Thoracic aorta (tissue), 2 donors: ENCODE data around the gene ABLIM2. TPM values are rescaled to one million over a fixed set of nuclear protein-coding genes. Genes with fewer than 3 reads are reported as not detected.

Experiments
- ATAC-seq: fragments of 150-250 bp; one replicate; pipeline ENCODE4 v1.8.0; 2017; ENCODE audit warnings: low read depth; ENCODE audit not compliant: insufficient number of reproducible peaks, low FRiP score
- DNase-seq: peaks from one replicate; pipeline ENCODE4 v3.0.0-alpha.2; 2020; ENCODE audit warnings: low spot score
- H3K27ac ChIP-seq, 2 donors: fragments of 200-600 bp; sonication (generic); 1 replicate in 1 of 2; 2 replicates in 1 of 2; pipeline ENCODE4 v1.5.1; 2016; ENCODE audit warnings: mild to moderate bottlenecking in 2 of 2, moderate library complexity in 2 of 2
- H3K27me3 ChIP-seq: fragments of 200-600 bp; sonication (generic); replicated peaks from 2 replicates; pipeline ENCODE4 v1.6.0; 2016; ENCODE audit warnings: mild to moderate bottlenecking; ENCODE audit not compliant: insufficient read depth
- H3K36me3 ChIP-seq: fragments of 200-600 bp; sonication (generic); one replicate; pipeline ENCODE4 v1.5.1; 2016
- H3K4me1 ChIP-seq, 2 donors: fragments of 200-600 bp; sonication (generic); 1 replicate in 1 of 2; 2 replicates in 1 of 2; pipeline versions ENCODE4 v1.5.1 to v1.6.0; 2016; ENCODE audit warnings: low read depth in 2 of 2, mild to moderate bottlenecking in 1 of 2; ENCODE audit not compliant: control insufficient read depth in 1 of 2
- H3K4me3 ChIP-seq: fragments of 200-600 bp; sonication (generic); 2 replicates; pipeline ENCODE4 v1.5.1; 2016; ENCODE audit warnings: mild to moderate bottlenecking
- H3K9me3 ChIP-seq: fragments of 200-600 bp; sonication (generic); 2 replicates; pipeline ENCODE4 v1.5.1; 2016
- total RNA-seq, 2 donors: library from RNA; depleted of rRNA; stranded (reverse); fragments of >200 nt; gene quantifications; one replicate each; pipeline versions ENCODE4 v1.1.0 to v1.2.3, GENCODE V29; 2016
- TF ChIP-seq, protein P1 (sequence below): fragments of 200-600 bp; sonication (generic); IDR thresholded peaks from one replicate; pipeline ENCODE4 v1.5.1; 2019; ENCODE audit warnings: antibody characterized with exemption

Gene ABLIM2
- total RNA-seq, 2 donors from 2014 or later: 25.6 to 28.6 TPM

DNA sequence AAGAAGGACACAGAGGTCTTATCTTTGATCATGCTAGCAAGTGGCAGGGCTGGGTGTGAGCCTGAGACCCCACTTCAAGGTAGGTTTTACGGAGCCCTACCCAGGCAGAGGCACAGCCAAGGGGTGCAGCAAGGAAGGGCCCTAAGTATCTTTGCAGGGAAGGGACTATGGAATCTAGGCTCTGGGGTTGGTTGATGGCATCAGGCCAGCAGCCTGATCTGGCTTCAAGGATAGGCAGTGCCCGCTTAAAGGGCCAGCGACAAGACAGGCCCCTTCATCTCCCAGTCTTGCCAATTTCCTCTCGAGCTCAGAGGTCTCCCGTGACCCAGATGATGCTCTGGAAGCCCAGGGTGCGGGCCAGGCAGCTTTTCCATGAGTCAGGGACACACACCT, 5.8 kb downstream of the ABLIM2 start:
- H3K27ac ChIP-seq: no peak overlapping the region
- no peak for DNase-seq
- H3K27me3 ChIP-seq: no peaks in the 10 kb centered on the region
- no peaks in the 10 kb centered on the region for H3K9me3 ChIP-seq
- H3K36me3 ChIP-seq: no peaks in the 10 kb centered on the region
- H3K4me1 ChIP-seq: peaks cover 6 to 29% of the 10 kb centered on the region in 2 donors
- TF ChIP-seq, protein P1, sequence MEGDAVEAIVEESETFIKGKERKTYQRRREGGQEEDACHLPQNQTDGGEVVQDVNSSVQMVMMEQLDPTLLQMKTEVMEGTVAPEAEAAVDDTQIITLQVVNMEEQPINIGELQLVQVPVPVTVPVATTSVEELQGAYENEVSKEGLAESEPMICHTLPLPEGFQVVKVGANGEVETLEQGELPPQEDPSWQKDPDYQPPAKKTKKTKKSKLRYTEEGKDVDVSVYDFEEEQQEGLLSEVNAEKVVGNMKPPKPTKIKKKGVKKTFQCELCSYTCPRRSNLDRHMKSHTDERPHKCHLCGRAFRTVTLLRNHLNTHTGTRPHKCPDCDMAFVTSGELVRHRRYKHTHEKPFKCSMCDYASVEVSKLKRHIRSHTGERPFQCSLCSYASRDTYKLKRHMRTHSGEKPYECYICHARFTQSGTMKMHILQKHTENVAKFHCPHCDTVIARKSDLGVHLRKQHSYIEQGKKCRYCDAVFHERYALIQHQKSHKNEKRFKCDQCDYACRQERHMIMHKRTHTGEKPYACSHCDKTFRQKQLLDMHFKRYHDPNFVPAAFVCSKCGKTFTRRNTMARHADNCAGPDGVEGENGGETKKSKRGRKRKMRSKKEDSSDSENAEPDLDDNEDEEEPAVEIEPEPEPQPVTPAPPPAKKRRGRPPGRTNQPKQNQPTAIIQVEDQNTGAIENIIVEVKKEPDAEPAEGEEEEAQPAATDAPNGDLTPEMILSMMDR: no peak
- no peak for ATAC-seq
- no peak overlapping the region for H3K4me3 ChIP-seq

DNA sequence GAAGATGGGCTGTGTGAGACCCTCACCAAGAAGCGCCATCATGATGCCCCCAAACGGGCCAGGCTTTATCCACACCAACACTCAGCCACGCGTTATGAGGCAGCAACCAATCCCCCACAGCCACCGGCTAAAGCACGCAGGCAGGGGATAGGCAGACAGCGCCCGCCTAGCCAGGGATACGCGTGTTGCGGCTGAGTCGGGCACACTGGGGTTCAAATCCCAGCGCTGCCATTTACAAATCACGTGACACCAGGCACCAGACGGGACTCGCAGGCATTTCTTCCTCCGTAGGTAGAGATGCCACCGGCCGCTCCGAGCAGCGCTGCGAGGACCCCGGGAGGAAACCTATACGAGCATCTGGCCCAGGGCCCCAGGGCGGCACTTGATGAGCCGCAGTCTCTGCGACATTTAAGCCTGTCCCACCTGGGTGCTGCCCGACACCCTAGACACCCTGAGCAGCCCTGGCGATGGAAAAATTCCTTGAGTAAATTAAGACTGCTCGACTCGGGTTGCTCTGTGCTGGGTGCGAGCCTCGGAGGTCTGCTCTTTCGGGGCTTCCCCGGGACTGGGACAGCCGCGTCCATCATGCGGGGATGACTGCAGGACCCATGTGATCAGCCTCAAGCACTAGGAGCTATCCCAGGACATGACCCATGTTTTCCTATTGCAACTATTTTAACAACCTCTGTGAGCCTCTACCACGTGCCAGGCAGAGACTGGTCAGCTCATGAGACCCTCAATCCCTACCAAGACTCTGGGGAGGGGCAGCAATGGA, 6.3 kb downstream of the ABLIM2 start:
- DNase-seq (no peak), ATAC-seq (no peak)
- H3K4me1 ChIP-seq: peaks cover 0 to 23% of the 10 kb centered on the region in 2 donors

DNA sequence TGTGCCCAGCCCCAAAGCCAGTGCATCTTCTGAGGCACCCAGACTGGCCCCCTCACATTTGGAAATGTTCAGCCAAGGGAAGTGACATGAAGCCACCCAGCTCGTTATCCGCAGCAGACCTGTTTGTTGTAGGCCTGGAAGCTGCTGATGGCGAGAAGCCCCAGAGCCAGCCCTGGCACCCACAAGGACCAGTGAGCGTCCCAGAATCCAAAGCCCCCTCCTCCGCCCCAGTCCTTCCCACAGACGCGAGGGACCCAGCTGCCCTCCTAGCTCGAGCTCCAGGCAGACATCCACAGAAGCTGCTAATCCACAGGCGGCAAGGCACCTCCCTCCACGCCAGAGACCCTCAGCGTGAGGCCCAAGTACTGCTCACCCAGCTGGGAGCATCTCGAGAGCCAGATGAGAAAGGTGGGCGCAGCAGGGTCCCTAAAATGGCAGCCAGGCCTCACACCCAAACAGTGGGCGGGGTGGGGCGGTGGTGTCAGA, 7.4 kb downstream of the ABLIM2 start:
- no peaks in the 10 kb centered on the region for H3K27me3 ChIP-seq
- ATAC-seq (no peak), DNase-seq (no peak)
- no peaks in the 10 kb centered on the region for H3K9me3 ChIP-seq
- H3K36me3 ChIP-seq: no peaks in the 10 kb centered on the region
- TF ChIP-seq, protein P1: no peak
- no peak overlapping the region for H3K27ac ChIP-seq
- no peak overlapping the region for H3K4me3 ChIP-seq
- H3K4me1 ChIP-seq: peaks cover under 1 to 15% of the 10 kb centered on the region in 2 donors

More for the DNA sequence above, 6.3 kb downstream of the ABLIM2 start:
- no peaks in the 10 kb centered on the region for H3K9me3 ChIP-seq
- TF ChIP-seq, protein P1: no peak
- no peaks in the 10 kb centered on the region for H3K27me3 ChIP-seq
- no peak overlapping the region for H3K4me3 ChIP-seq
- no peak overlapping the region for H3K27ac ChIP-seq
- H3K36me3 ChIP-seq: no peaks in the 10 kb centered on the region

DNA sequence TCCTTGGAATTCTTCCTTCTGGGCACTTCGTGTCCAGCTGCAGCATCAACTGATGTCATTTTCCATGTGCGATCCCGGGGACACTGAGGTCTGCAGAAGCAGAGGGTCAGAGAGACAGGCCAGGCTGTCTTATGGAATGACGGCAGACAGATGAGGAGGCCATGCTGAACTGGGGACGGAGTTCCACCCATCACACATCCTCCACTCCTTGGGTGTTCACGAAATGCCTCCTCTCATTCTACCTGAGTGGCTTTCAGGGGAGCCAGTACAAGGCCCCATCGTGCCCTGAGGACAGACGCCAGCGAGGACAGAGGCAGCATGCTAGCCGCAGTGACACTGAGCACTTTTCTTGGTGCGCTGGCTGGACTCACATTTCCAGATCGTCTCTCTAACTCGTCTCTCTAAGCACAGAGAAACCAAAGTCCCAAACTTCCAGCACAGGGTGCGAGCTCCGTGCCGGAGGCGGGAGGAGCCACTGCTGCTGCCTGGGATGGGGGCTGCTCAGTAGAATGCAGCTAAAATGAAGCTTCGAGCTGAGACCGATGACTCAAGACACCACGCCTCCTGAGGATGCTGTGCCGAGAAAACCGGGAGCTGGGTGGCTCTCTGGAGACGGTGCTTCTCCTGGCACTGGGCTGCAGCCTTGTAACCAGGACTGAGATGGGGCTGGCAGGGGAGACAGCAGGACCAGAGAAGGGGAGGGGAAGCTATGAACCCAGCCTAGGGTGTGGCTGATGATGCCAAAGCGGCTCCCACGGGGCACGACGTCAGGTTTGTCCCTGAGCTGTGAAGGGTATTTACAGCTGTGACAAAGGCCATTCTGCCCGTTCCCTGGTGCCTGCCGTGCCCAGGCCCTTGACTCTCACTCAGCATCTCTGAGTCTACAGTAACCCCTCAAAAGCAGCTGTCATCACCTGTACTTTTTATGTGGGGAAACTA, 8.2 kb downstream of the ABLIM2 start:
- H3K27ac ChIP-seq: no peak overlapping the region
- ATAC-seq (no peak), DNase-seq (no peak)
- TF ChIP-seq, protein P1: no peak
- no peak overlapping the region for H3K4me3 ChIP-seq
- no peaks in the 10 kb centered on the region for H3K36me3 ChIP-seq
- H3K4me1 ChIP-seq: peaks cover 6 to 16% of the 10 kb centered on the region in 2 donors
- no peaks in the 10 kb centered on the region for H3K9me3 ChIP-seq
- H3K27me3 ChIP-seq: no peaks in the 10 kb centered on the region

DNA sequence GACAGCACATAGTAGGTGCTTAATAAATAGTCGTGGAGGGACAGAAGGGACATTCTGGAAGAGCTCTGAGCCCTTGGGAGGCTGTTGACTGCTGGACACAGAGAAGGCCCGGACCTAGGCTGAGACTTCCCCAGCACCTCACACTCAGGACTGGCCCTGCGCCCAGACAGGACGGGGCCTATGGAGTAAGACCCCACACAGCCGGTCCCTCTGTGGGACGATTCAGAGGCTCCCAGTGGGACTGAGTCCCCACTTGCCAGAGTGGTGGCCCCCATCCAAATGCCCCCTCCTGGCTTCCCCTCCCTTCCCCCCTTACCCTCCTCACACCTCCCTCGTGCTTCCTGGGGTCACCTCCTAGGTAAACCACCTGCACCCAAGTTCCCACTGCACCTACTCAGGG, 8.9 kb downstream of the ABLIM2 start:
- TF ChIP-seq, protein P1: no peak
- ATAC-seq (no peak), DNase-seq (no peak)
- H3K4me3 ChIP-seq: no peak overlapping the region
- H3K27me3 ChIP-seq: no peaks in the 10 kb centered on the region
- peaks cover 8 to 18% of the 10 kb centered on the region in 2 donors for H3K4me1 ChIP-seq
- no peaks in the 10 kb centered on the region for H3K9me3 ChIP-seq
- H3K27ac ChIP-seq: no peak overlapping the region
- no peaks in the 10 kb centered on the region for H3K36me3 ChIP-seq
